GM18951 (cell line): Measurements from ENCODE around the gene MFSD6L.

ENCODE experiments used
- POLR2A ChIP-seq: IDR thresholded peaks from 4 replicates; pipeline ENCODE4 v1.6.1; 2011; ENCODE audit warnings: mild to moderate bottlenecking; ENCODE audit not compliant: insufficient read length, insufficient read depth; ENCODE audit errors: extremely low read depth
- in situ Hi-C: fragments of 300-500 bp; cut with MboI; formaldehyde crosslinking; loops from one replicate; pipeline ENCODE4 v1.12.0; 2022; ENCODE audit warnings: low sequenced_read_pairs, mixed read lengths, inconsistent platforms; ENCODE audit not compliant: unreplicated experiment

The MFSD6L gene

GRCh38 chr17:8794636-8795035 lies 4.5 kb downstream of the MFSD6L start:
- no peak for TF ChIP-seq POLR2A

GRCh38 chr17:8793649-8794048 lies 5.5 kb downstream of the MFSD6L start:
- no peak for TF ChIP-seq POLR2A
- in situ Hi-C loops: no loop called here

More at GRCh38 chr17:8794636-8795035, 4.5 kb downstream of the MFSD6L start:
- in situ Hi-C loops: no loop called here

- TF ChIP-seq POLR2A: no peak
- in situ Hi-C loops: no loop called here
Observed at GRCh38 chr17:8792646-8793045, 6.5 kb downstream of the MFSD6L start.

DNA sequence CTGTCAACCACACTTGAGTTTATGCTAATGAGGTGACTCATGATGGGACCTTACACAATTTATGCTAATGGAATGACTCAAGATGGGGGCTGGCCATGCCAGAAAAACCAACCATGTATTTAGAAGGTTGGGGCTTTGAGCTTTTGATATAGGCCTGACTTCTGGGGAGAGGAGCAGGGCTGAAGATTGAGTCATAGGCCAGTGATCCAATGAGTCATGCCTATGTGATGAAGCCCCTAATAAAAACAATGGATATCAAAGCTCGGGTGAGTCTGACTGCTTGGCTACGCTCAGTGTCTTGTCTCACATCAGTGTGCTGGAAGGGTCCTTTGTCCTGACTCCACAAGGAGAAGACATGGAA lies 7.3 kb downstream of the MFSD6L start:
- in situ Hi-C loops: no loop called here
- no peak for TF ChIP-seq POLR2A

- in situ Hi-C loops: no loop called here
- no peak for TF ChIP-seq POLR2A
Observed at GRCh38 chr17:8791248-8791909, 7.8 kb downstream of the MFSD6L start.

DNA sequence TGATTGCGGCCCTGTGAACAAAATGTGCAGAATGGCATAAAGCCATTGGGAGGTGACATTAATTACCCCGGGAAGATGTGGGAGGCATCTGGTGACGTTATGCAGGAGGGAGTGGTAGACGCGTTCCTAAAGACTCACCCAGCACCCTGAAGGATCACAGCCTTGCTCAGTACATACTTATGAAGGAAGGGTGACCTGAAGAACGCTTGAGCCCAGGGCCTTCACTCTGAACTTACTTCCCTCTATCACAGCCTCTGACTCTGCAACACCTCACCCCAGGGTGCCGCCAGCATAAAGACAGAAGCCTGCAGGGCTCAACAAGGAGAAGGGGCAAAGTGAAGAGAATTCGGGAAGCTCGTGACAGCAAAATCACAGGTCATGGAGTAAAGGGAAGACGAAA lies 9.4 kb downstream of the MFSD6L start:
- in situ Hi-C loops: no loop called here
- no peak for TF ChIP-seq POLR2A

GRCh38 chr17:8788998-8789397 lies 10.2 kb downstream of the MFSD6L start:
- in situ Hi-C loops: no loop called here

GRCh38 chr17:8785547-8786413 lies 13.4 kb downstream of the MFSD6L start:
- no peak for TF ChIP-seq POLR2A
- in situ Hi-C loops: no loop called here

More at GRCh38 chr17:8788998-8789397, 10.2 kb downstream of the MFSD6L start:
- TF ChIP-seq POLR2A: no peak

GRCh38 chr17:8782176-8782575 lies 17.0 kb downstream of the MFSD6L start:
- TF ChIP-seq POLR2A: no peak
- in situ Hi-C loops: no loop called here

- no peak for TF ChIP-seq POLR2A
- in situ Hi-C loops: no loop called here
Observed at GRCh38 chr17:8781776-8782175, 17.4 kb downstream of the MFSD6L start.

DNA sequence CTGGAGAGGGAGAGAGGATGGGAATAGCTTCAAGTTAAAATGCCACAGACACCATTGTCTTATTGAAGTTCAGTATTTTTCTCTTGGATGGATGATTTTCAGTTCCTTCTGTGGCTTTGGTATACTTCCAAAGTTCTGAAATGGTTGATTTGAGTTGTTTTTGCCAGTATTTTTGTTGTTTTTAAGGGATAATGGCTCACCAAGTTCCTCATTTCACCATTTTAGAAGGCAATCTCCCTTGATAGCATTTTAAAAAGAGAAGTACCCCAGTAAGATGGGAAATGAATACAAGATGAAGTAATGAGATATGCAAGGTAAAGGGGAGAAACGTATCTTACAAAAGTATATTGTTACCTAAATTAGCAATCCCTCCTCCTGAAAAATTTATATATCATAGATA lies 22.3 kb downstream of the MFSD6L start:
- no peak for TF ChIP-seq POLR2A

GRCh38 chr17:8776248-8776647 lies 22.9 kb downstream of the MFSD6L start:
- no peak for TF ChIP-seq POLR2A
- in situ Hi-C loops: no loop called here

More for the DNA sequence above, 22.3 kb downstream of the MFSD6L start:
- in situ Hi-C loops: no loop called here

DNA sequence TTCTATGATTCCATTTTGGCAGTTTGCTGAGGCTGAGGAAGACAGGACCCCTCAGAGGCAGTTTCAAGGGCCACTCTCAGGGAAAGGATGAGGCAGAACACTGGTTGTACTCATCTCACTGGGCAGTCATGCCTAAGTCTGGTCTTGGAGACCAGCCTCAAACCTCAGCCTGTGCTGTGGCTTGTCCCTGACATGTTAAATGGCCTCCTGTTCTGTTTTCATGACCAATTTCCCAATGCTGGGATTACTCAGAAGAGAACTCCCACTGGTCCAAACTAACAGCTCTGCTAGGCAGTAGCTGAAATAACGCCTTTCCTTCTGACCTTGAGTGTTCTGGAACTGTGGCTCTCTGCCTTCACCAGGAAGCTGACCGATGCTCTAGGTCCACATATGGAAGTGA lies 32.4 kb downstream of the MFSD6L start:
- in situ Hi-C loops: no loop called here
- no peak for TF ChIP-seq POLR2A

- in situ Hi-C loops: no loop called here
Observed at GRCh38 chr17:8762012-8762411, 37.2 kb downstream of the MFSD6L start.

More at GRCh38 chr17:8762012-8762411, 37.2 kb downstream of the MFSD6L start:
- no peak for TF ChIP-seq POLR2A
